HepG2 (cell line): ENCODE data around the gene HES7. TPM values are rescaled to one million over a fixed set of nuclear protein-coding genes. Genes with fewer than 3 reads are reported as not detected.

Source experiments
- ATF5 ChIP-seq: sonication (generic); formaldehyde crosslinking; IDR thresholded peaks from 2 replicates; pipeline ENCODE4 v1.4.0; 2020; ENCODE audit warnings: mild to moderate bottlenecking, low read depth, missing genetic modification reagents
- FOXJ3 ChIP-seq: sonication (generic); formaldehyde crosslinking; IDR thresholded peaks from 2 replicates; pipeline ENCODE4 v1.4.0; 2020; ENCODE audit warnings: missing genetic modification reagents, mild to moderate bottlenecking, borderline replicate concordance
- HCFC1 ChIP-seq: fragments of 150-350 bp; IDR thresholded peaks from 2 replicates; pipeline ENCODE4 v1.6.1; 2014; ENCODE audit warnings: low read depth, low read length
- HMG20B ChIP-seq: conservative IDR thresholded peaks from 2 replicates; pipeline ENCODE4 v1.6.1; 2016; ENCODE audit warnings: missing genetic modification reagents, missing compliant biosample characterization
- HNF1B ChIP-seq: sonication (generic); formaldehyde crosslinking; IDR thresholded peaks from 2 replicates; pipeline ENCODE4 v1.5.1; 2020; ENCODE audit warnings: mild to moderate bottlenecking, moderate library complexity, missing genetic modification reagents
- HOXA9 ChIP-seq: sonication (generic); formaldehyde crosslinking; IDR thresholded peaks from 2 replicates; pipeline ENCODE4 v1.8.1; 2022; ENCODE audit warnings: missing genetic modification reagents, mild to moderate bottlenecking, moderate library complexity, borderline replicate concordance
- KDM3A ChIP-seq: IDR thresholded peaks from 2 replicates; pipeline ENCODE4 v1.6.1; 2018; ENCODE audit warnings: low read depth, missing compliant biosample characterization
- MYPOP ChIP-seq: sonication (generic); formaldehyde crosslinking; IDR thresholded peaks from 2 replicates; pipeline ENCODE4 v1.8.1; 2023; ENCODE audit warnings: mild to moderate bottlenecking, moderate library complexity, missing genetic modification reagents
- PCBP2 ChIP-seq: fragments of 200-400 bp; formaldehyde crosslinking; optimal IDR thresholded peaks from 2 replicates; pipeline ENCODE3; 2018; ENCODE audit warnings: low read length, low read depth; ENCODE audit not compliant: poor library complexity, severe bottlenecking
- PREB ChIP-seq: sonication (generic); formaldehyde crosslinking; IDR thresholded peaks from 2 replicates; pipeline ENCODE4 v1.4.0; 2020; ENCODE audit warnings: missing genetic modification reagents
- RAD51 ChIP-seq: fragments of 450-650 bp; IDR thresholded peaks from 2 replicates; pipeline ENCODE4 v1.6.1; 2016; ENCODE audit warnings: borderline replicate concordance
- TCF7L2 ChIP-seq: IDR thresholded peaks from 2 replicates; pipeline ENCODE4 v1.6.1; 2011; ENCODE audit warnings: mild to moderate bottlenecking, low read depth, low read length, moderate library complexity
- TOE1 ChIP-seq: sonication (generic); formaldehyde crosslinking; IDR thresholded peaks from 2 replicates; pipeline ENCODE4 v1.4.0; 2020; ENCODE audit warnings: mild to moderate bottlenecking, missing genetic modification reagents
- ZC3H4 ChIP-seq: sonication (generic); formaldehyde crosslinking; IDR thresholded peaks from 2 replicates; pipeline ENCODE4 v1.4.0; 2020; ENCODE audit warnings: missing genetic modification reagents, borderline replicate concordance
- ZNF367 ChIP-seq: sonication (generic); formaldehyde crosslinking; IDR thresholded peaks from 2 replicates; pipeline ENCODE4 v1.4.0; 2020; ENCODE audit warnings: missing genetic modification reagents, borderline replicate concordance
- ZNF383 ChIP-seq: sonication (generic); formaldehyde crosslinking; IDR thresholded peaks from 2 replicates; pipeline ENCODE4 v1.4.0; 2020; ENCODE audit warnings: missing genetic modification reagents, mild to moderate bottlenecking, borderline replicate concordance
- polyA plus RNA-seq, 8 experiments: library from polyadenylated mRNA; depleted of rRNA in 3 of 8; stranded (reverse) in 7 of 8; unstranded in 1 of 8; fragments of >200 nt; fragmentation: Illumina TruSeq in 4 of 8; extraction: Trizol in 4 of 8; gene quantifications; 2 replicates each; pipeline versions ENCODE4 v1.2.1 to v1.2.3, GENCODE V29; 2011 to 2016; ENCODE audit warnings: low read depth in 4 of 8, missing spikeins in 1 of 8, mixed read lengths in 1 of 8; ENCODE audit not compliant: insufficient read depth in 1 of 8
- total RNA-seq, 5 experiments: library from RNA; depleted of rRNA; stranded (reverse); fragments of >200 nt; fragmentation: Illumina TruSeq; extraction: Trizol; gene quantifications; 2 replicates each; pipeline ENCODE4 v1.2.3, GENCODE V29; 2016; ENCODE audit warnings: low read depth in 1 of 5

Gene HES7
- total and polyA plus RNA-seq, 2 of the 13 experiments (the other 11 are each of a cell fraction or from before 2014, with no cell fraction given), result not detected

DNA sequence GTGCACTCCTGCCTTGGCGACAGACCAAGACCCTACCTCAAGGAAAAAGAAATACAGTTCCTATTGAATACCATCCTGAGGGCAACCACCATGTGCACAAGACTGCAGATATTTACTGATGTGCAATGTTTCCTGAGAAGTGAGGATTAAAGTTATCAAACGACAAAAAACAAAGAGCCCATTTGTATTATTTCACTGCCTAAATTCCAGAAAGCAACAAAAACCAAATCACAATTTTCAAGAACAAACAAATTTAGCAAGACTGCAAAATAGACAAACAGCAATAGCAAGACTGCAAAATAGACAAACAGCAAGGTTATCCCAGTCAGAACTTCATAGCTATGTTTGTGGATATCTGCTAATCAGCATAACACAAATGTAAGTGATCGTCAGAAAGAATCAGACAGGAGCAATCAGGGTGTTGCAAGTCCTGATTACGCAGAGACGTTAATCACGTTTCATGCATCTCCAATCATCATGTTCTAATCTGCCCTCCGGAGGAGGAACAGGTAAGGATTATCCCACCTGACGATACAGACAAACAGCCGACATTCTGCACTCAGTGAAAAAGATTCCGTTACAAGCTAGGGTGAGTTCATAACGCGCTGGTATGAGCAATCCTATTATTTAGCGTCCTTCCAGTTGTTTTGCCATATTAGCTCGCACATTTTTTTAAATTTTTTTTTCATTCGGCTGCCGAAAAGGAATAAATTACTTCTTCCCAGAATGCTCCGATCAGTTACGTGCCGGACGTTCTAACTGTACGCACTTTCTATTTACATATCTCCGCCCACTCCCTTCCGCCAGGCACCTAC is 49.4 kb upstream of the HES7 start (continued):
- TF ChIP-seq TCF7L2 (no peak), TOE1 (CRISPR knock-in tag) (peak; percentile 100), RAD51 (no peak), HNF1B (CRISPR knock-in tag) (peak; percentile 83), HOXA9 (peak; percentile 90; the same call in 1 of the 2 replicates), MYPOP (peak; percentile 81; the same call in 1 of the 2 replicates), PCBP2 (no peak), PREB (CRISPR knock-in tag) (peak; percentile 47; the same call in 1 of the 2 replicates), ZNF383 (CRISPR knock-in tag) (no peak), ATF5 (no peak), ZC3H4 (CRISPR knock-in tag) (peak; percentile 100), KDM3A (CRISPR knock-in tag) (peak; percentile 99), HCFC1 (no peak), ZNF367 (CRISPR knock-in tag) (peak; percentile 96), FOXJ3 (CRISPR knock-in tag) (peak; percentile 93), HMG20B (peak; percentile 86)
